Tibial nerve (tissue), 4 donors: Measurements from ENCODE around the gene CUL9. TPM values are rescaled to one million over a fixed set of nuclear protein-coding genes. Genes with fewer than 3 reads are reported as not detected.

Source experiments
- DNase-seq, 2 donors: peaks; one replicate each; pipeline ENCODE4 v3.0.0-alpha.2; 2019; ENCODE audit warnings: low spot score in 2 of 2
- H3K27ac ChIP-seq, 4 donors: fragments of 200-600 bp; sonication (generic) in 3 of 4; one replicate each; pipeline ENCODE4 v1.5.1; 2017 to 2019; ENCODE audit warnings: mild to moderate bottlenecking in 1 of 4
- H3K27me3 ChIP-seq, 2 donors: fragments of 200-600 bp; sonication (generic) in 1 of 2; one replicate each; pipeline versions ENCODE4 v1.5.1 to v1.6.0; 2017 to 2019
- H3K36me3 ChIP-seq, 3 donors: fragments of 200-600 bp; sonication (generic); one replicate each; pipeline ENCODE4 v1.5.1; 2018 to 2019
- H3K4me1 ChIP-seq, 4 donors: fragments of 200-600 bp; sonication (generic) in 3 of 4; one replicate each; pipeline ENCODE4 v1.5.1; 2017 to 2019
- H3K4me3 ChIP-seq, 4 donors: fragments of 200-600 bp; sonication (generic) in 3 of 4; one replicate each; pipeline ENCODE4 v1.5.1; 2017 to 2019; ENCODE audit warnings: mild to moderate bottlenecking in 1 of 4, moderate library complexity in 1 of 4
- H3K9me3 ChIP-seq, 4 donors: fragments of 200-600 bp; sonication (generic) in 3 of 4; one replicate each; pipeline ENCODE4 v1.5.1; 2017 to 2019
- CTCF ChIP-seq, 5 experiments: fragments of 200-600 bp in 3 of 5; fragments of 450-650 bp in 2 of 5; sonication (generic) in 3 of 5; IDR thresholded peaks; one replicate each; pipeline ENCODE4 v1.5.1; 2016 to 2019; ENCODE audit warnings: antibody characterized with exemption in 5 of 5, mild to moderate bottlenecking in 3 of 5, moderate library complexity in 2 of 5
- EP300 ChIP-seq, 2 donors: sonication (generic); formaldehyde crosslinking; IDR thresholded peaks; one replicate each; pipeline ENCODE4 v1.6.1; 2017; ENCODE audit warnings: antibody characterized with exemption in 2 of 2, mild to moderate bottlenecking in 1 of 2
- POLR2A ChIP-seq, 2 donors: fragments of 450-650 bp; IDR thresholded peaks; one replicate each; pipeline ENCODE4 v1.6.1; 2017; ENCODE audit warnings: antibody characterized with exemption in 2 of 2, mild to moderate bottlenecking in 2 of 2, moderate library complexity in 2 of 2
- WGBS, 2 donors: methylation state at CpG; one replicate each; pipeline ENCODE4 v1.1.5; 2018; 5-methylcytosine and 5-hydroxymethylcytosine counted together
- total RNA-seq, 4 donors: library from RNA; depleted of rRNA; stranded (reverse); fragments of >200 nt; gene quantifications; one replicate each; pipeline ENCODE4 v1.1.0, GENCODE V29; 2016

The CUL9 gene
- total RNA-seq, 4 donors from 2014 or later = 47.9 to 76.2 (median 49.3) TPM

- TF ChIP-seq POLR2A (IDR thresholded peaks at IDR 0.05) = no peak
- TF ChIP-seq CTCF (IDR thresholded peaks at IDR 0.05) = no peak
- no peak for TF ChIP-seq EP300 (IDR thresholded peaks at IDR 0.05)
- H3K36me3 ChIP-seq = peaks cover 0 to 100% (median 9%) of the 10 kb centered on the region in 3 donors
- DNase-seq = no peak
- no peak overlapping the region for H3K4me3 ChIP-seq
- H3K27me3 ChIP-seq = no peaks in the 10 kb centered on the region
- WGBS, 2 donors = 88 to 91% methylated on average over 16 of the region's 16 CpGs
- H3K27ac ChIP-seq = no peak overlapping the region
- H3K9me3 ChIP-seq = no peaks in the 10 kb centered on the region
- peaks cover 0 to 8% (median 2%) of the 10 kb centered on the region in 4 donors for H3K4me1 ChIP-seq
Observed at GRCh38 chr6:43220439-43220951, 38.5 kb downstream of the CUL9 start.

- H3K36me3 ChIP-seq = peaks cover 0 to 99% (median under 1%) of the 10 kb centered on the region in 3 donors
- H3K4me1 ChIP-seq = peaks cover 0 to 8% (median 2%) of the 10 kb centered on the region in 4 donors
- H3K9me3 ChIP-seq = no peaks in the 10 kb centered on the region
- WGBS, 2 donors = 81 to 87% methylated on average over 16 to 19 of the region's 20 CpGs
- DNase-seq = no peak
- no peak overlapping the region for H3K27ac ChIP-seq
- H3K4me3 ChIP-seq = no peak overlapping the region
- no peak for TF ChIP-seq EP300 (IDR thresholded peaks at IDR 0.05)
- no peak for TF ChIP-seq CTCF (IDR thresholded peaks at IDR 0.05)
- TF ChIP-seq POLR2A (IDR thresholded peaks at IDR 0.05) = no peak
- H3K27me3 ChIP-seq = no peaks in the 10 kb centered on the region
Observed at GRCh38 chr6:43221046-43221972, 39.3 kb downstream of the CUL9 start.

- no peak for DNase-seq
- Histone ChIP-seq H3K4me1 (peaks cover 0 to 8% (median 2%) of the 10 kb centered on the region in 4 donors), H3K27ac (no peak overlapping the region)
Observed at GRCh38 chr6:43222418-43223059, 40.5 kb downstream of the CUL9 start.

GRCh38 chr6:43223175-43223574 lies 41.2 kb downstream of the CUL9 start:
- no peak overlapping the region for H3K27ac ChIP-seq
- no peaks in the 10 kb centered on the region for H3K9me3 ChIP-seq
- no peaks in the 10 kb centered on the region for H3K27me3 ChIP-seq
- 87% methylated on average over 12 to 14 of the region's 14 CpGs for WGBS, 2 donors
- DNase-seq = no peak
- no peak overlapping the region for H3K4me3 ChIP-seq
- peaks cover 0 to 9% (median 4%) of the 10 kb centered on the region in 4 donors for H3K4me1 ChIP-seq
- H3K36me3 ChIP-seq = peaks cover 0 to 80% (median 0%) of the 10 kb centered on the region in 3 donors
- TF ChIP-seq CTCF (IDR thresholded peaks at IDR 0.05) (no peak), EP300 (IDR thresholded peaks at IDR 0.05) (no peak), POLR2A (IDR thresholded peaks at IDR 0.05) (no peak)

More at GRCh38 chr6:43222418-43223059, 40.5 kb downstream of the CUL9 start:
- 82 to 86% methylated on average over 15 of the region's 15 CpGs for WGBS, 2 donors
- TF ChIP-seq POLR2A (IDR thresholded peaks at IDR 0.05) (no peak), CTCF (IDR thresholded peaks at IDR 0.05) (no peak), EP300 (IDR thresholded peaks at IDR 0.05) (no peak)
- no peaks in the 10 kb centered on the region for H3K27me3 ChIP-seq
- no peak overlapping the region for H3K4me3 ChIP-seq
- peaks cover 0 to 87% (median 0%) of the 10 kb centered on the region in 3 donors for H3K36me3 ChIP-seq
- no peaks in the 10 kb centered on the region for H3K9me3 ChIP-seq
